HepG2 (cell line): ENCODE data around the gene STEAP1B. TPM values are rescaled to one million over a fixed set of nuclear protein-coding genes. Genes with fewer than 3 reads are reported as not detected.

ENCODE experiments used
- AGO1 ChIP-seq: fragments of 200-400 bp; formaldehyde crosslinking; IDR thresholded peaks from 2 replicates; pipeline ENCODE4 v1.6.1; 2017; ENCODE audit warnings: mild to moderate bottlenecking, low read depth, low read length, moderate library complexity; ENCODE audit not compliant: poor library complexity, severe bottlenecking
- ARID3A ChIP-seq: IDR thresholded peaks from 2 replicates; pipeline ENCODE4 v1.6.1; 2012; ENCODE audit warnings: low read depth, low read length, improper control_type of control experiment
- E2F2 ChIP-seq: sonication (generic); formaldehyde crosslinking; IDR thresholded peaks from 2 replicates; pipeline ENCODE4 v1.4.0; 2020; ENCODE audit warnings: missing genetic modification reagents, borderline replicate concordance
- FOXA3 ChIP-seq: IDR thresholded peaks from 2 replicates; pipeline ENCODE4 v1.6.1; 2016; ENCODE audit warnings: missing genetic modification reagents, missing compliant biosample characterization
- FOXK1 ChIP-seq: sonication (generic); formaldehyde crosslinking; IDR thresholded peaks from 2 replicates; pipeline ENCODE4 v1.4.0; 2020; ENCODE audit warnings: low read depth, missing genetic modification reagents, borderline replicate concordance
- GTF2F1 ChIP-seq: fragments of 150-350 bp; IDR thresholded peaks from 2 replicates; pipeline ENCODE4 v1.6.1; 2014; ENCODE audit warnings: low read length
- MAF1 ChIP-seq: sonication (generic); formaldehyde crosslinking; IDR thresholded peaks from 2 replicates; pipeline ENCODE4 v1.5.0; 2020; ENCODE audit warnings: missing genetic modification reagents, borderline replicate concordance
- MAFF ChIP-seq: IDR thresholded peaks from 2 replicates; pipeline ENCODE4 v1.6.1; 2011; ENCODE audit warnings: low read depth, low read length, improper control_type of control experiment
- SATB2 ChIP-seq: sonication (generic); formaldehyde crosslinking; IDR thresholded peaks from 2 replicates; pipeline ENCODE4 v1.5.0; 2020; ENCODE audit warnings: missing genetic modification reagents
- TFE3 ChIP-seq: IDR thresholded peaks from 2 replicates; pipeline ENCODE4 v1.6.1; 2016
- ZFP1 ChIP-seq: IDR thresholded peaks from 2 replicates; pipeline ENCODE4 v1.6.1; 2016
- ZIK1 ChIP-seq: sonication (generic); formaldehyde crosslinking; IDR thresholded peaks from 2 replicates; pipeline ENCODE4 v1.5.0; 2020; ENCODE audit warnings: mild to moderate bottlenecking, low read depth, missing genetic modification reagents, borderline replicate concordance
- ZNF556 ChIP-seq: sonication (generic); formaldehyde crosslinking; IDR thresholded peaks from 2 replicates; pipeline ENCODE4 v1.4.0; 2020; ENCODE audit warnings: mild to moderate bottlenecking, missing genetic modification reagents, borderline replicate concordance
- polyA plus RNA-seq, 8 experiments: library from polyadenylated mRNA; depleted of rRNA in 3 of 8; stranded (reverse) in 7 of 8; unstranded in 1 of 8; fragments of >200 nt; fragmentation: Illumina TruSeq in 4 of 8; extraction: Trizol in 4 of 8; gene quantifications; 2 replicates each; pipeline versions ENCODE4 v1.2.1 to v1.2.3, GENCODE V29; 2011 to 2016; ENCODE audit warnings: low read depth in 4 of 8, missing spikeins in 1 of 8, mixed read lengths in 1 of 8; ENCODE audit not compliant: insufficient read depth in 1 of 8
- total RNA-seq, 5 experiments: library from RNA; depleted of rRNA; stranded (reverse); fragments of >200 nt; fragmentation: Illumina TruSeq; extraction: Trizol; gene quantifications; 2 replicates each; pipeline ENCODE4 v1.2.3, GENCODE V29; 2016; ENCODE audit warnings: low read depth in 1 of 5

STEAP1B gene
- total and polyA plus RNA-seq, 2 of the 13 experiments (the other 11 are each of a cell fraction or from before 2014, with no cell fraction given), result not detected

- TF ChIP-seq ARID3A (peak; percentile 44; the same call in 1 of the 2 replicates), ZFP1 (CRISPR knock-in tag) (peak; percentile 72; the same call in 1 of the 2 replicates), FOXA3 (CRISPR knock-in tag) (peak; percentile 100), SATB2 (peak; percentile 78), GTF2F1 (no peak), TFE3 (CRISPR knock-in tag) (peak; percentile 83), ZNF556 (CRISPR knock-in tag) (peak; percentile 51; the same call in 1 of the 2 replicates), ZIK1 (CRISPR knock-in tag) (no peak), AGO1 (no peak), FOXK1 (CRISPR knock-in tag) (peak; percentile 98), MAFF (no peak), MAF1 (CRISPR knock-in tag) (no peak), E2F2 (CRISPR knock-in tag) (no peak)
These were observed 57.7 kb downstream of the STEAP1B start (continued) for GRCh38 chr7:22442187-22442881.
